Hepatocyte (in vitro differentiated cells): ENCODE data around the gene FGF21. TPM values are rescaled to one million over a fixed set of nuclear protein-coding genes. Genes with fewer than 3 reads are reported as not detected.

Experiments
- DNase-seq: peaks from one replicate; pipeline ENCODE4 v3.0.0-alpha.2; 2016; ENCODE audit warnings: low spot score
- H2AFZ ChIP-seq: fragments of 200-600 bp; sonication (generic); 2 replicates; pipeline ENCODE4 v1.6.0; 2016; ENCODE audit warnings: antibody characterized with exemption, mild to moderate bottlenecking
- H3K27ac ChIP-seq: fragments of 200-600 bp; sonication (generic); 2 replicates; pipeline ENCODE4 v1.5.1; 2016; ENCODE audit warnings: mild to moderate bottlenecking
- H3K27me3 ChIP-seq: fragments of 200-600 bp; sonication (generic); 2 replicates; pipeline ENCODE4 v1.6.1; 2016
- H3K36me3 ChIP-seq: fragments of 200-600 bp; sonication (generic); replicated peaks from 2 replicates; pipeline ENCODE4 v1.5.1; 2016; ENCODE audit warnings: low read depth; ENCODE audit not compliant: insufficient read depth
- H3K4me1 ChIP-seq: fragments of 200-600 bp; sonication (generic); 2 replicates; pipeline ENCODE4 v1.5.1; 2016; ENCODE audit warnings: mild to moderate bottlenecking, moderate library complexity; ENCODE audit not compliant: insufficient read depth
- H3K4me2 ChIP-seq: fragments of 200-600 bp; sonication (generic); 2 replicates; pipeline ENCODE4 v1.6.0; 2016
- H3K4me3 ChIP-seq: fragments of 200-600 bp; sonication (generic); 2 replicates; pipeline ENCODE4 v1.5.1; 2016; ENCODE audit warnings: mild to moderate bottlenecking
- H3K79me2 ChIP-seq: fragments of 200-600 bp; sonication (generic); 2 replicates; pipeline ENCODE4 v1.6.0; 2017; ENCODE audit warnings: mild to moderate bottlenecking
- H3K9me2 ChIP-seq: fragments of 200-600 bp; sonication (generic); replicated peaks from 2 replicates; pipeline ENCODE4 v1.6.0; 2017; ENCODE audit warnings: mild to moderate bottlenecking; ENCODE audit not compliant: insufficient read depth
- H3K9me3 ChIP-seq: fragments of 200-600 bp; sonication (generic); 2 replicates; pipeline ENCODE4 v1.5.1; 2016; ENCODE audit warnings: low read depth, mild to moderate bottlenecking
- H4K20me1 ChIP-seq: fragments of 200-600 bp; sonication (generic); 2 replicates; pipeline ENCODE4 v1.6.0; 2016; ENCODE audit warnings: mild to moderate bottlenecking; ENCODE audit not compliant: insufficient read depth, poor library complexity, severe bottlenecking
- CTCF ChIP-seq: fragments of 200-600 bp; sonication (generic); IDR thresholded peaks from 2 replicates; pipeline ENCODE4 v1.5.1; 2016; ENCODE audit warnings: antibody characterized with exemption, mild to moderate bottlenecking; ENCODE audit not compliant: poor library complexity
- EZH2 ChIP-seq: fragments of 200-600 bp; sonication (generic); IDR thresholded peaks from 2 replicates; pipeline ENCODE4 v1.6.1; 2016; ENCODE audit warnings: antibody characterized with exemption, mild to moderate bottlenecking, borderline replicate concordance
- EZH2phosphoT487 ChIP-seq: fragments of 200-600 bp; sonication (generic); IDR thresholded peaks from one replicate; pipeline ENCODE4 v1.6.1; 2018; ENCODE audit warnings: antibody characterized with exemption, mild to moderate bottlenecking, low read depth, moderate library complexity; ENCODE audit not compliant: unreplicated experiment, severe bottlenecking
- WGBS: methylation state at CpG from one replicate; pipeline ENCODE4 v1.1.6; 2016; ENCODE audit warnings: low lambda C conversion rate; ENCODE audit errors: missing lambda C conversion rate; 5-methylcytosine and 5-hydroxymethylcytosine counted together
- polyA plus RNA-seq: library from polyadenylated mRNA; unstranded; fragments of >200 nt; fragmentation: Nextera tagmentation; extraction: Ambion mirVana; gene quantifications from 2 replicates; pipeline ENCODE4 v1.2.1, GENCODE V29; 2016
- total RNA-seq: library from RNA; depleted of rRNA; stranded (reverse); fragments of >200 nt; gene quantifications from 2 replicates; pipeline ENCODE4 v1.2.3, GENCODE V29; 2014

The FGF21 gene
- total and polyA plus RNA-seq, 2 experiments from 2014 or later: not detected

DNA sequence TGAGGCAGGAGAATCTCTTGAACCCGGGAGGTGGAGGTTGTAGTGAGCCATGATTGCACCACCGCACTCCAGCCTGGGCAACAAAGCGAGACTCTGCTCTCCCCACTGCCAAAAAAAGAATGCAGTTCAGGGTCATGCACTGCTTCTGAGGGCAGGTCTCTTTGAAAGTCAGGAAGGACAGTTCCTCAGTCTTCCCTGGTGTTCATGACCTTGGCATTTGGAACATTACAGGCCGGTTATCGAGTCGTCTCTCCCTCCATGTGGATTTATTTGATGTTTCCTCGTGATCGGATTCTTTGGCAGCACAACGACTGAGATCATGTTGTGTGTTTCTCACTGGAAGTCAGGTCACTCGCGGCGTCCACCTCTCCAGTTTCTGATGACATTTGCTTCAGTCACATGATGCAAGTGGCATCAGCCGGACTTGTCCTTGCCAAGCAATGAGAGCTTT is 17.2 kb downstream of the FGF21 start:
- H3K4me3 ChIP-seq: no peak overlapping the region
- no peaks in the 10 kb centered on the region for H3K79me2 ChIP-seq
- WGBS: 85% methylated on average over 13 of the region's 13 CpGs
- no peak overlapping the region for H2AFZ ChIP-seq
- no peaks in the 10 kb centered on the region for H3K36me3 ChIP-seq
- H3K9me2 ChIP-seq: no peaks in the 10 kb centered on the region
- H3K27me3 ChIP-seq: no peaks in the 10 kb centered on the region
- H3K27ac ChIP-seq: no peak overlapping the region
- no peaks in the 10 kb centered on the region for H4K20me1 ChIP-seq
- TF ChIP-seq EZH2 (no peak), CTCF (no peak), EZH2phosphoT487 (no peak)
- no peak for DNase-seq
- no peaks in the 10 kb centered on the region for H3K9me3 ChIP-seq
- no peaks in the 10 kb centered on the region for H3K4me1 ChIP-seq
- H3K4me2 ChIP-seq: no peak overlapping the region

DNA sequence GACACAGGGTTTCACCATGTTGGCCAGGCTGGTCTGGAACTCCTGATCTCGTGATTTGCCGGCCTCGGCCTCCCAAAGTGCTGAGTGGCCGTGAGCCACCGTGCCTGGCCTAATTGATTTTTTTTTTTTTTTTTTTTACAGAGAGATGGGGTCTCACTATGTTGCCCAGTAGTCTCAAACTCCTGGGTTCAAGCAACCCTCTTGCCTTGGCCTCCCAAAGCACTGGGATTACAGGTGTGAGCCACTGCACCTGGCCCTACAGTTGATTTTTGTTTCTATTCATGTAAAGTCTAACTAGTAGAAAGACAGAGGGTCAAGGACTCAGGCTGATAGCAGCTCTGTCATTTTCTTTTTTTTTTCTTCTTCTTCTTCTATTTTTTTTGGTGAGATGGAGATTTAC is 21.8 kb downstream of the FGF21 start:
- no peak overlapping the region for H3K4me2 ChIP-seq
- H3K79me2 ChIP-seq: no peaks in the 10 kb centered on the region
- H2AFZ ChIP-seq: no peak overlapping the region
- H3K9me2 ChIP-seq: no peaks in the 10 kb centered on the region
- TF ChIP-seq CTCF (no peak), EZH2 (no peak), EZH2phosphoT487 (no peak)
- no peaks in the 10 kb centered on the region for H3K27me3 ChIP-seq
- no peak for DNase-seq
- no peaks in the 10 kb centered on the region for H3K36me3 ChIP-seq
- WGBS: 95% methylated on average over 5 of the region's 5 CpGs
- peaks cover 8% of the 10 kb centered on the region for H3K4me1 ChIP-seq
- H3K4me3 ChIP-seq: no peak overlapping the region
- no peaks in the 10 kb centered on the region for H3K9me3 ChIP-seq
- H4K20me1 ChIP-seq: no peaks in the 10 kb centered on the region
- no peak overlapping the region for H3K27ac ChIP-seq

DNA sequence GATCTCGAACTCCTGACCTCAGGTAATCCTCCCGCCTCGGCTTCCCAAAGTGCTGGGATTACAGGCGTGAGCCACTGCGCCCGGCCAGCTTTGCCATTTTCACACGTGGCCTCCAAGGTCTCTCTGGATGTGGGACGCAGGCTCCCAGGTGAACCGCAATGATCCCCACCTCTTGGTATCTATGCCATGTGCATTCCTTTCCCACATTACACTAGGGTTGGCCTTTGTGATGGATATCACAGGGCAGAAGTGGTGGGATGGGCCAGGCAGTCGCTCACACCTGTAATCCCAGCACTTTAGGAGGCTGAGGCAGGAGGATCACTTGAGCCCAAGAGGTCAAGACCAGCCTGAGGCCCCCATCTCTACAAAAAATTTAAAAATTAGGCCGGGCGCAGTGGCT is 22.4 kb downstream of the FGF21 start:
- H3K9me2 ChIP-seq: no peaks in the 10 kb centered on the region
- 93% methylated on average over 12 of the region's 12 CpGs for WGBS
- no peak for TF ChIP-seq CTCF
- no peak for TF ChIP-seq EZH2phosphoT487
- TF ChIP-seq EZH2: no peak
- no peaks in the 10 kb centered on the region for H4K20me1 ChIP-seq
- no peaks in the 10 kb centered on the region for H3K9me3 ChIP-seq
- no peaks in the 10 kb centered on the region for H3K79me2 ChIP-seq
- no peak overlapping the region for H3K27ac ChIP-seq
- no peak overlapping the region for H3K4me3 ChIP-seq
- DNase-seq: no peak
- H3K4me2 ChIP-seq: no peak overlapping the region
- H3K36me3 ChIP-seq: no peaks in the 10 kb centered on the region
- H2AFZ ChIP-seq: no peak overlapping the region
- H3K27me3 ChIP-seq: no peaks in the 10 kb centered on the region
- H3K4me1 ChIP-seq: peaks cover 8% of the 10 kb centered on the region

DNA sequence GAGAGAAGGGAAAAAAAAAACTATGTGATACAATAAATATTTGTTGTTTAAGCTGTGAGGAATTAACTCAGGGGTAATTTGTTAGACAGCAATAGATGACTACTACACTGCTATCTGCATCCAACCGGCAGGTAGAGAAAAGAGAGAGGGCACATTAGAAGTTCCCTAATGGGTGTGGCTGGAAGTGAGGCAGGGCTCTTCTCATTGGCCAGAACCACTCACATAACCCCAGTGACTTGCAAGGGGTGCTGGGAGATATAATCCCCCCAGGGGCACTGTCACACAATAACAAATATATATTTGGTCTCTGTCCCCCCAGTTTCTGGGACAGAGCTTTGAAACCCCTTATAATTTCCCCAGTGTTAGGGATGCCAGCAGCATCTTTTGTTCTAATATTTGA is 24.3 kb downstream of the FGF21 start:
- H3K79me2 ChIP-seq: no peaks in the 10 kb centered on the region
- H3K4me1 ChIP-seq: peaks cover 8% of the 10 kb centered on the region
- no peak for TF ChIP-seq CTCF
- TF ChIP-seq EZH2phosphoT487: no peak
- no peak for TF ChIP-seq EZH2
- no peak overlapping the region for H2AFZ ChIP-seq
- no peaks in the 10 kb centered on the region for H4K20me1 ChIP-seq
- H3K4me2 ChIP-seq: no peak overlapping the region
- H3K4me3 ChIP-seq: no peak overlapping the region
- H3K27me3 ChIP-seq: no peaks in the 10 kb centered on the region
- no peak overlapping the region for H3K27ac ChIP-seq
- no peaks in the 10 kb centered on the region for H3K9me2 ChIP-seq
- no peaks in the 10 kb centered on the region for H3K36me3 ChIP-seq
- DNase-seq: no peak
- 75% methylated on average over 1 of the region's 1 CpG for whole genome bisulfite sequencing
- no peaks in the 10 kb centered on the region for H3K9me3 ChIP-seq
